HT1080 (cell line): ENCODE data around the gene FGB. TPM values are rescaled to one million over a fixed set of nuclear protein-coding genes. Genes with fewer than 3 reads are reported as not detected.
A peak's percentile ranks its signal among the peaks of the same experiment; 100 is the strongest.

Experiments
- DNase-seq: peaks from one replicate; pipeline ENCODE4 v3.0.0-alpha.2; 2015; ENCODE audit warnings: low read depth
- small RNA-seq: library from RNA; depleted of rRNA; stranded (forward); fragments of <200 nt; gene quantifications from one replicate; pipeline ENCODE3, GENCODE V24; 2014
- total RNA-seq: library from RNA; depleted of rRNA; stranded (reverse); fragments of >200 nt; shearing (Covaris generic); gene quantifications from 2 replicates; pipeline ENCODE4 v1.2.3, GENCODE V29; 2014; rRNA removed

Gene FGB
- total RNA-seq, 1 experiment from 2014 or later = not detected

- DNase-seq = peak; percentile 67
Observed at GRCh38 chr4:154618708-154619315, 56.0 kb downstream of the FGB start.

GRCh38 chr4:154620111-154620510 lies 57.3 kb downstream of the FGB start:
- DNase-seq = no peak

Small RNA genes lying within 50 kb of the gene (small RNA-seq; reads per million reads assigned to genes)
- gene RNU6-1285P = not detected

Other genes with a start within 250 kb of the FGB start
- gene DCHS2, start 71.2 kb upstream of the FGB start, total RNA-seq = not detected in 2 replicates
- 105 and 151 TPM in 2 replicates for gene PLRG1, start 12.6 kb upstream of the FGB start, total RNA-seq
- gene FGA, start 27.7 kb downstream of the FGB start, total RNA-seq = not detected in 2 replicates
- 0.11 TPM in 1 of 2 replicates, not detected in the other for gene FGG, start 49.6 kb downstream of the FGB start, total RNA-seq
- gene LRAT, start 181.0 kb downstream of the FGB start, total RNA-seq = 0.32 TPM in 1 of 2 replicates, not detected in the other
- not detected in 2 replicates for gene RBM46, start 218.3 kb downstream of the FGB start, total RNA-seq